Stimulated activated naive B cell treated with anti-CD40 and anti-IgM and Interleukin-4, amounts not matched to agents 10 μg/mL and 1 μg/mL and 100 μg/mL, for 72 hours (primary cell): ENCODE data around the gene EFNB2.
A peak's percentile ranks its signal among the peaks of the same experiment; 100 is the strongest.

ENCODE experiments used
- ATAC-seq, 2 donors: fragments of 150-1000 bp; cut with Tn5 transposase; replicated peaks; 2 replicates each; pipeline ENCODE4 v1.10.0; 2021; ENCODE audit warnings: moderate library complexity in 1 of 2
- DNase-seq: peaks from one replicate; pipeline ENCODE4 v3.0.0; 2021
- H3K27ac Mint-ChIP-seq: one replicate; pipeline ENCODE4 v1.8.0; 2022; ENCODE audit warnings: mild to moderate bottlenecking, mixed read lengths
- H3K27me3 Mint-ChIP-seq, 2 donors: one replicate each; pipeline ENCODE4 v1.8.0; 2022; ENCODE audit warnings: mixed read lengths in 2 of 2
- H3K36me3 Mint-ChIP-seq, 2 donors: one replicate each; pipeline ENCODE4 v1.8.0; 2022; ENCODE audit warnings: mixed read lengths in 2 of 2, mild to moderate bottlenecking in 1 of 2
- H3K4me1 Mint-ChIP-seq, 2 donors: one replicate each; pipeline ENCODE4 v1.8.0; 2022; ENCODE audit warnings: mixed read lengths in 2 of 2, mild to moderate bottlenecking in 1 of 2
- H3K4me3 Mint-ChIP-seq, 2 donors: one replicate each; pipeline ENCODE4 v1.8.0; 2022; ENCODE audit warnings: mild to moderate bottlenecking in 2 of 2, mixed read lengths in 2 of 2, moderate library complexity in 1 of 2
- H3K9me3 Mint-ChIP-seq, 2 donors: one replicate each; pipeline ENCODE4 v1.8.0; 2022; ENCODE audit warnings: mixed read lengths in 2 of 2, mild to moderate bottlenecking in 1 of 2

The EFNB2 gene

GRCh38 chr13:106535552-106536243, at the start of gene EFNB2:
TSS of gene EFNB2 (minus strand) at chr13:106535662. CDS start at chr13:106534964, 698 bp downstream.
- DNase-seq (peak; percentile 85), ATAC-seq (peak; percentile 94 to 95)
- Mint-ChIP-seq H3K4me3 (peak within 1 kb of the TSS; percentile 84 to 95), H3K27me3 (peaks cover 19 to 29% of the 10 kb centered on the region in 2 donors), H3K27ac (peak within 1 kb of the TSS; percentile 93), H3K36me3 (peaks cover 2 to 4% of the 10 kb centered on the region in 2 donors), H3K9me3 (no peaks in the 10 kb centered on the region), H3K4me1 (peaks cover 12 to 30% of the 10 kb centered on the region in 2 donors)

- Mint-ChIP-seq H3K4me3 (no peak overlapping the region), H3K27me3 (peaks cover 6 to 12% of the 10 kb centered on the region in 2 donors), H3K4me1 (no peaks in the 10 kb centered on the region), H3K36me3 (peaks cover 0 to 6% of the 10 kb centered on the region in 2 donors), H3K27ac (no peak overlapping the region), H3K9me3 (peaks cover 10 to 15% of the 10 kb centered on the region in 2 donors)
- ATAC-seq (no peak), DNase-seq (no peak)
Observed at GRCh38 chr13:106581225-106581624, 45.8 kb upstream of the EFNB2 start.

GRCh38 chr13:106575896-106576295, 40.4 kb upstream of the EFNB2 start:
- Mint-ChIP-seq H3K4me3 (no peak overlapping the region), H3K4me1 (no peaks in the 10 kb centered on the region), H3K36me3 (peaks cover 4 to 14% of the 10 kb centered on the region in 2 donors), H3K27ac (no peak overlapping the region), H3K27me3 (peaks cover 0 to under 1% of the 10 kb centered on the region in 2 donors), H3K9me3 (peaks cover 0 to 2% of the 10 kb centered on the region in 2 donors)
- no peak for DNase-seq
- no peak for ATAC-seq

- ATAC-seq (no peak), DNase-seq (no peak)
- H3K4me3 Mint-ChIP-seq, result no peak overlapping the region
- peaks cover 0 to 2% of the 10 kb centered on the region in 2 donors for H3K9me3 Mint-ChIP-seq
- no peak overlapping the region for H3K27ac Mint-ChIP-seq
- peaks cover 4 to 17% of the 10 kb centered on the region in 2 donors for H3K36me3 Mint-ChIP-seq
- H3K4me1 Mint-ChIP-seq, result peaks cover 5 to 7% of the 10 kb centered on the region in 2 donors
- H3K27me3 Mint-ChIP-seq, result no peaks in the 10 kb centered on the region
Observed at GRCh38 chr13:106573868-106574267, 38.4 kb upstream of the EFNB2 start.

- ATAC-seq, result no peak
- H3K9me3 Mint-ChIP-seq, result peaks cover 0 to 2% of the 10 kb centered on the region in 2 donors
- no peaks in the 10 kb centered on the region for H3K27me3 Mint-ChIP-seq
- H3K36me3 Mint-ChIP-seq, result peaks cover 4 to 17% of the 10 kb centered on the region in 2 donors
- H3K4me3 Mint-ChIP-seq, result no peak overlapping the region
- peaks cover 7 to 8% of the 10 kb centered on the region in 2 donors for H3K4me1 Mint-ChIP-seq
- DNase-seq, result no peak
- no peak overlapping the region for H3K27ac Mint-ChIP-seq
Observed at GRCh38 chr13:106573284-106573846, 37.9 kb upstream of the EFNB2 start.

- peak overlapping the region; percentile 70 to 72 for H3K4me3 Mint-ChIP-seq
- ATAC-seq (peak; percentile 35 to 48), DNase-seq (peak; percentile 54)
- peaks cover 16 to 31% of the 10 kb centered on the region in 2 donors for H3K4me1 Mint-ChIP-seq
- no peak overlapping the region for H3K27ac Mint-ChIP-seq
- no peaks in the 10 kb centered on the region for H3K27me3 Mint-ChIP-seq
- peaks cover 0 to 2% of the 10 kb centered on the region in 2 donors for H3K9me3 Mint-ChIP-seq
- peaks cover 7 to 27% of the 10 kb centered on the region in 2 donors for H3K36me3 Mint-ChIP-seq
Observed at GRCh38 chr13:106570299-106570852, 34.9 kb upstream of the EFNB2 start.

GRCh38 chr13:106569233-106570095, 34.0 kb upstream of the EFNB2 start:
- DNase-seq (no peak), ATAC-seq (no peak)
- no peaks in the 10 kb centered on the region for H3K27me3 Mint-ChIP-seq
- peaks cover 25 to 40% of the 10 kb centered on the region in 2 donors for H3K4me1 Mint-ChIP-seq
- no peak overlapping the region for H3K27ac Mint-ChIP-seq
- peaks cover 10 to 28% of the 10 kb centered on the region in 2 donors for H3K36me3 Mint-ChIP-seq
- H3K9me3 Mint-ChIP-seq, result no peaks in the 10 kb centered on the region
- no peak overlapping the region for H3K4me3 Mint-ChIP-seq

GRCh38 chr13:106568299-106569003, 33.0 kb upstream of the EFNB2 start:
- Mint-ChIP-seq H3K27ac (peak overlapping the region; percentile 97), H3K4me1 (peaks cover 30 to 50% of the 10 kb centered on the region in 2 donors), H3K27me3 (no peaks in the 10 kb centered on the region), H3K36me3 (peaks cover 8 to 26% of the 10 kb centered on the region in 2 donors), H3K9me3 (no peaks in the 10 kb centered on the region), H3K4me3 (peak overlapping the region; percentile 95 to 97)
- peak; percentile 29 to 35 for ATAC-seq
- no peak for DNase-seq

- ATAC-seq, result peak; percentile 78 to 81
- H3K36me3 Mint-ChIP-seq, result peaks cover 10 to 25% of the 10 kb centered on the region in 2 donors
- H3K9me3 Mint-ChIP-seq, result no peaks in the 10 kb centered on the region
- peaks cover 32 to 56% of the 10 kb centered on the region in 2 donors for H3K4me1 Mint-ChIP-seq
- peak; percentile 96 for DNase-seq
- no peaks in the 10 kb centered on the region for H3K27me3 Mint-ChIP-seq
- peak within 1 kb of the TSS; percentile 97 for H3K27ac Mint-ChIP-seq
- peak within 1 kb of the TSS; percentile 95 to 97 for H3K4me3 Mint-ChIP-seq
Observed at GRCh38 chr13:106567474-106568298, 32.2 kb upstream of the EFNB2 start, which contains the start of gene ARGLU1. TSS of gene ARGLU1 (minus strand) at chr13:106568137. CDS start at chr13:106567919, 218 bp downstream.

- Mint-ChIP-seq H3K36me3 (peaks cover 10 to 25% of the 10 kb centered on the region in 2 donors), H3K27ac (peak overlapping the region; percentile 83), H3K4me3 (peak overlapping the region; percentile 95 to 97), H3K4me1 (peaks cover 37 to 64% of the 10 kb centered on the region in 2 donors), H3K9me3 (no peaks in the 10 kb centered on the region), H3K27me3 (no peaks in the 10 kb centered on the region)
- DNase-seq (peak; percentile 8), ATAC-seq (peak; percentile 49 to 51)
Observed at GRCh38 chr13:106566641-106567473, 31.4 kb upstream of the EFNB2 start.

GRCh38 chr13:106565127-106565775, 29.8 kb upstream of the EFNB2 start:
- Mint-ChIP-seq H3K4me3 (peak overlapping the region; percentile 37 to 97), H3K9me3 (no peaks in the 10 kb centered on the region), H3K27me3 (no peaks in the 10 kb centered on the region), H3K36me3 (peaks cover 10 to 27% of the 10 kb centered on the region in 2 donors), H3K27ac (no peak overlapping the region), H3K4me1 (peaks cover 41 to 72% of the 10 kb centered on the region in 2 donors)
- DNase-seq (no peak), ATAC-seq (no peak)

GRCh38 chr13:106562301-106562700, 26.8 kb upstream of the EFNB2 start:
- peaks cover 43 to 72% of the 10 kb centered on the region in 2 donors for H3K4me1 Mint-ChIP-seq
- H3K4me3 Mint-ChIP-seq, result peak overlapping the region; percentile 25 to 29

More at GRCh38 chr13:106562301-106562700, 26.8 kb upstream of the EFNB2 start:
- H3K36me3 Mint-ChIP-seq, result peaks cover 18 to 39% of the 10 kb centered on the region in 2 donors
- no peaks in the 10 kb centered on the region for H3K27me3 Mint-ChIP-seq
- H3K27ac Mint-ChIP-seq, result peak overlapping the region; percentile 69
- no peak for ATAC-seq
- no peak for DNase-seq
- no peaks in the 10 kb centered on the region for H3K9me3 Mint-ChIP-seq
